Measurements from ENCODE around the gene ALX4.
A peak's percentile ranks its signal among the peaks of the same experiment; 100 is the strongest.

Gene ALX4

DNA sequence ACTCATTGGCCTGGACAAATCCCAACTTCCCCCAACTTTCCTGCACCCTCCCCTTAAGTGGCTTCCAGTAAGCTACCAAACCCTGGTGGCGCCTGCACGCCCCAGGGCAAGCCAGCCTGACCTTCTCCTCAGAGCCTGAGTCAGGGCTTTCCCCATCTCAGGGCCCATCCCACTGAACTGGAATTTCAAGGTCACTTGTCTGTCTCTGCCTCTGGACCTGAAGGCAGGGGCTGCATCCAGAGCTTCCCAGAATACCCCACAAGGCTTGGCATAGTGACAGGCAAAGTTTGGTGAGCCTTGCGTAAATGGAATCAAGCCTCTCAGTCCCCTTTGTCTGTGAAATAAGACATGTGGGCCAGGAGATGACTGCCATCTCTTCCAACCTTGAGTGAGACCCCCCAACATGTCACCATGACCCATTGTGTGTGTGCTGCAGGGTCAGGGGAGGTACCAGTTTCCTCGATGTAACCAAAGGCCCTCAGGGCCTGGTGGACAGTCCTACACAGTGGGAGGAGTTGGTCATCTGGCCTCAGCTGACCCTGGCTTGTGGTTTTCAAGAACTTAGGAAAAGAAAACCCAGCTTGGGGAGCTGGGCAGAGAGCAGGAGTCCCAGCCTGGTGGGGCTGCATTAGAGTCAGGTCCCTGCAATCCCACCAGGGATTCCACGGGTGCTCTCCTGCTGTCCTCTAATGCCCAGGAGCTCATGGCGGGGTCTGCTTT, 8.9 kb downstream of the ALX4 start:
- DNase-seq (ENCODE audit: low spot score), result no peak

DNA sequence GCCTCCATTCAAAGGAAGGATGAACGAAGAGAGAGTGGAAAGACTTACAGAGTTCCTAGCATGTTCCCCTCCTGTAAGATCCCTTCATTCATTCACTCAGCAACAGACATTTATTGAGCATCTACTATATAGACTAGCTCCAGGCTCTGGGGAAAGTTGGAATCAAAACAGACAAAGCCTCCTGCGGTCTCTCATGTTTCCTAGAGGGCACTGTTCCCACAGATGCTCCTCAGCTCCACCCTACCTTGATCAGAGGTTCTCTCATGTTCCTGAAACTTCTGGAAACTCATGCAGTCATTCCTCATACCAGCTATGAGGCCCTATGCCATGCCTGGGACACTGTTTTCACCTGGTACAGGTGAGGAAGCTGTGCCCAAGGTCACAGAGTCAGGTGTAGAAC, 11.1 kb downstream of the ALX4 start:
- no peak for DNase-seq (ENCODE audit: low spot score)

DNA sequence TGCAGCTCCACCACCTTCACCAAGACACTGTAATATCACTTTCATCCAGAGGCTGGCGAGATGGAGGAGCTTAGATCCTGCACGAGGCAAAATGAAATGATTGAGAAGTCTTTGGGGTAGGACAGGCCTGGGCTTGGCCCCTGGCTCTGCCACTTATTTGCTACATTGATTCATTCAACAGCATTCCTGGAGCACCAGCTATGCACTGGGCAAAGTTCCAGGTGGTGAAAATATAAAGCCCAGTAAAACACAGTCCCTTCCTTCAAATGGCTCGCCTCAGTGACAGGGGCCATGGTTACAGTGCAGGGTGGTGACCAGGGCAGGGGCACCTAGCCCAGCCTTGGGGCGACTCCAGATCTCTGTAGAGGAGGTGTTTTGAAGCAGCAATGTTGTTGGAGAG, 19.7 kb downstream of the ALX4 start:
- DNase-seq (ENCODE audit: low spot score), result no peak

DNA sequence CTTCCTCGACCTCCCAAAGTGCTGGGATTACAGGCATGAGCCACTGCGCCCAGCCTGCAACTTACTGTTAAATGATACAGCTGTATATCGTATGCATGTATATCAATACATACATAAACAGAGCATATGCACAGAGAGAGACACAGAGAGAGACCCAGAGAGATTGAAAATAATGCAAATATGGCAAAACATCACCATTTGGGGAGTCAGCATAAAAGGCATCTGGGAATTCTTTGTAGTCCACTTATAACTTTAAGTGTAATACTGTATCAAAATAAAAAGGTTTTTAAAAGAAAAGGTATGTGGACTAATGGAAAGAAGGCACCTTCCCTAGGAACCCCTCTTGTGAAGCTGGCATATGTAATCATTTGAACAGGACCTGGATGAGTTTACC, 21.8 kb downstream of the ALX4 start:
- no peak for DNase-seq (ENCODE audit: low spot score)

DNA sequence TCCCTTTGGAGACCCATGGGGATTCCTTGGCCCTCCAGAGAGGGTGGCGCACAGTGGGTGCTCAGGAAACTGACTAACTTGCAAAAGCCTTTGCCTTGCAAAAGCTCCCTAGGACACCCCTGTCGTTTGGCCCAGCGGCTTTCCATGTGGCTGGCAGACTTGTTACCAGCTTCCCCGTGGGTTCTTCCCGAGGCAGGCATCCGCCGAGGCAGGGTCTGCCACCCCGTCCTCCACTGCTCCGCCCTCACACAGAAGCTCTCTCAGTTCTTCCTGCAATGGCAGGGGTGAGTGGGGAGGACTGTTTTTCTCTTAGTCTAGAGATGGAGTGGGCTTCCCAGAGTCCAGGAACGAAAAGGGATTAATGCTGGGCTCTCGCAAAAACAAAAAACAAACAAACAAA, 23.0 kb downstream of the ALX4 start:
- no peak for DNase-seq (ENCODE audit: low spot score)

DNA sequence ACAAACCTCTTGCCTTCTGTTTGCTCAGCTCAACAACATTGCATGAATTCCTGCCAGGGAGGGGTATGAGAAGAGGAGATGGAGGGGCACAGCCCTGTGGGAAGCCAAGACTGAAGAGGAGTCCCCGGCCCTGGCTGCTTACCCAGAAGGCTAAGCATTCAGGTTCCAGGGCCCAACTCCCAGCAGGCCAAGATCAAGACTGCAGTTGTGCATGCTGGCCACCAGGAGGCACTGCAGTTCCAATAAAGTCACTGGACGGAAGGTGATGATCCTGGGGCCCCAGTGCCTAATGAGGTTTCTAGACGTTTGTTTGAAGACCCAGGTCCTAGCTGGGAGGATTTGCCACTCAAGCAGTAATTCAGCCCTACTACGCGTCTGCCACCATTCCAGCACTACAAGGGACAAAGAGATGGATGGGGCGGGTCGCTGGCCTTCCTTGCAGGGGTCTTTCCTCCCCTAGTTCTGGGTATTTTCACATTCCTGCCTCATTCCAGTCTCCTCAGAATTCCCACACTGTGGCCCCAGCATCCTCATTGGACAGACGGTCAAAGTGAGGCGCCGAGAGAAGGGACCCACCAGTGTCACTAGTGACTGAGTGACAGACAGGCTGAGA, 23.6 kb downstream of the ALX4 start:
- DNase-seq (ENCODE audit: low spot score), result peak; percentile 30

DNA sequence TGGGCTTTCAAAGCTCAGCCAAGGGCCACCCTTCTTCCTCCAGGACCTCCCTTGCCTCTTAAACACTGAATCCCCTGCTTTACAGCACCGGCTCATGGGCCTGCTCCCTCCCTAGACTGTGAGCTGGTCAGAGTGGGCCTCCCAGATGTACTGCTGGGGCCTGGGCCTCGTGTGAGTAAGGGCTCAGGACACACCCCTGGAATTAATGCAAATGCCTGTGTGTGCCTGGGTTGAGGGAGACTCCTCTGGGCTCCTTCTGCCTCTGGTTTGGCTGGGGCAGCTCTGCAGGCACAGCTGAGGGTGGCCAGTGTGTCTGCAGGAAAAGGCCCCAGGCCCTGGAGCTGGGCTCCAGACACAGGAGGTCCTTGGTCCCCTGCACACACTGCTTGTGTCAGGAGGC, 24.2 kb downstream of the ALX4 start:
- DNase-seq (ENCODE audit: low spot score), result no peak

DNA sequence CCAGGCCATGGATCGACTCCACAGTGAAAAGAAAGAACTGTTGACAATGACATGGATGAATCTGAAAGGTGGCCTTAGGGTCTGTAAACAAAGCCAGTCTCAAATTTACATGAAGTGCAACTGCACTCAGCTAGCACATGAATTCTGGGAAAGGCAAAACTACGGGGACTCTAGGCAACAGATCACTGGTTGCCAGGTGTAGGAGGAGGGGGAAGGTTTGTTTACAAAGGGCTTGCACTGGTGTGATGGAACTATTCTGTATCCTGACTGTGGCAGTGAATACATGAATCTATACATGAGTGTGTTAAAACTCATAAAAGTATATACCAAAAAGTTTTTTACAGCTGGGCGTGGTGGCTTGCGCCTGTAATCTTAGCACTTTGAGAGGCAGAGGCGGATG, 27.3 kb downstream of the ALX4 start:
- no peak for DNase-seq (ENCODE audit: low spot score)

DNA sequence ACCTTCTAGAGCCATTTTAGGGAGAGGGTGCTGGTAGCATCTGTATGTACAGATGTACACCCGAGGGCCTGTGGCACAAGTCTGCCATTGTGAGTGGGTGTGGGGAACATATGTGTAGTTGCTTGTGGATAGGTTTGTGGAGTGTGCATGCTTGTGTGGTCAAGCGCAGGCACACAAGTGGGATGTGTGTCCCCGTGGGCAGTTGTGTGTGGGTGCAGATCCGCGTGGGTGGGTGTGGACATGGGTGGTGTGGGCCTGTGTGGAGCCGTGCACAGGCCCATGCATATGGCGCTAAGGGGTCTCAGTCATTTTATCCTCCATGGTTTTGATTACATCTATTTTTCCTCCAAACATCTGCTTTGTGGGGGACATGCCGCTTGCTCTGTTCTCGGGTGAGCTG, 28.8 kb downstream of the ALX4 start:
- DNase-seq (ENCODE audit: low spot score), result no peak

DNA sequence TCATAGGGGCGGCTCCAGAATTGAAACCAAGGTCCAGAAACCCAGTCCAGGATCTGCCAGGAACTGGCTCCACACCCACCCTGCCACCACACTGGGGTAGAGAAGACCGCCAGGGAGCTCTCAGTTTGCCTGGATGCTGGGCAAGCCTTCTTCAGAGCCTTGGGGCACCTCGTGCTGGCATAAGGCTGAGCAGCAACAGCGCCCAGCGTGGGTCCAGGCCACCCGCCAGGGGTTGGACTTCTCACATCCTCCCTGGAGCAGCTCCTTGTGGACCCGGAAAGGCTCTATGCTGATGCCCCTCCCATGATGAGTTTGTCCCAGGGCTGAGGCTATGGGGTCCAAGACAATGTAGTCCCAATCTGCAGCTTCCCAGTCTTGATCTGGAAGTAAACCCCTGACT, 29.7 kb downstream of the ALX4 start:
- no peak for DNase-seq (ENCODE audit: low spot score)

DNA sequence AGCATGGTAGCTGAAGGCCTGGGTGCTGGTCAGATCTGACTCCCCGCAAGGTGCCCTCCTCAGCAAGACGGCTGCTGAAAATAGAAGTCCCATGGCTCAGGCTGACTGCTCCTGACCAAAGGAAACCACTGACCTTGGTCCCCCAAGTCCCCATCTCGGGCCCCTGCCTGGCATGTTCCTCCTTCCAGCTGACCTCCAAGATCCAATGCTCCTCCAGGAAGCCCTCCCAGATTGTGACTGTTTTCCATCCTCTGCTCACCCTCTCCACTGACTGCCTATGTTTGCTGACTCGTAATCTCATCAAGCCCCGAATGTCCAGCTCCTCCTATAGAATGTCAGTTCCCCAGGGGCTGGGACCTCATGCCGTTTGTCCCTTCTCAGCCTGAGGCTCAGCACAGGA, 30.5 kb downstream of the ALX4 start:
- no peak for DNase-seq (ENCODE audit: low spot score)

DNA sequence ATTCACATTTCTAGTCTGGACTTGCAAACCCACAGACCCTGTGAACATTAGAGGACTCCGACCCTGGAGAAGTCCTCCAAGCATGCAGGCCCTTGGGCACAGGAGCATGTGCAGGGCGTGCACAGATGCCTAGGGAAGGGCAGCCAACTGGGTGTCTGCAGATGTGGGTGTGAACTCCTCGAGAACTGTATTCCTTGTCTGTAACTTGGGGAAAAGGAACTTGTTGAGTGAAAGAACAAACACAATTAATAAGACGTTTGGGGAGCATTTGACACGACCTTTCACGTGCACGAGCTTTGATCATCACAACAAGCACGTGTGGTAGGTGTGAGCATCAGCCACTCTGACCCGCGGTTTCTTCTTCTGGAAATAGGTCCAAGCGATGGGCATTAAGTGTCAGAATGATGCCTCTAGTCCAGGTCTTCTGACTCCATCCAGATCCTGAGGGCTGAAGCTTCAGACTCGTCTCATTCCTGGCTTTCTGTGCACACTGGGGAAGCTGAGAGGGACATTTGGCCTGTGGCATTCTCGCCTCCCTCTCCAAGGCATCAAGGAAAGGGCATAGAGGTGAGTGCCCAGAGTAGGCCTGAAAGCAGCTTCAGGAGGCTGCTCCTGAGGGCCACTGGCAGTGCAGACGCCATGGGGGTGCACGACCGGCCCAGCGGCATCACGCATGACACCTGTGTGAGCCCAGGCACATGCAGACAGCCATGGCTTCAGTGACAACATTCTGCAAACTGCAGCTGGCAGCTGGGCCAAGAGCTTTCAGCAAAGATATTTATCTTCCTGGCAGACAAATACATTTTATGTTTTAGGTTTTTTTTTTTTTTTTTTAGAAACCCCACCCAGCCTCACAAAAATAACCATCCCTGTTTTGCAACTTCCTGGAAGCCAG, 32.5 kb downstream of the ALX4 start:
- no peak for DNase-seq (ENCODE audit: low spot score)

DNA sequence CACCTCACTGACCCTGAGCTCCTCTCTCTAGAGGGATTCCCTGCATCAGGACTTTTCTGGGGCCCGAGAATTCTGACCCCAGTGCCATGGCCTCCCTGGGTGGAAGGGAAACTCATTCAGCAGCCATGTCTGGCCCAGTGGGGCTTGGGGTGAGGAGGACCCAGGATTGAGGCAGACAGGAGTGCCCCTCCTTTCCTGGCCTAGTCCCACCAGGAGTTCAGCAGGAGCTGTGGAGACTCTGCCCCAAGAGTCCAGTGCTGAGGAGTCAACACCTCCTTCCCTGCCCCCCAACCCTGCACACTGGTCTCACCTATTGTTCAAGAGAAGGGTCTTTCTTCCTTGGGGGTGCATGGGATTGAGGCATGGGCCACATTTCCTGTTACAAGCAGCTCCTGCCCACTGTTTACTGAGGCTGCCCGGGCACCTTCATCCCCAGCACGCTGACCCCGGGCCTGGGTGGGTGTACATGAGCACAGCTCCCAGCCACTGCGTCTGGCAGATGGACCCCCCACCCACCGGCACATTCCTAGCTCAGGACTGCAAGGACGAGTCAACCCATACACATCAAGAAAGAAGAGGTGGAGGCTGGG, 33.9 kb downstream of the ALX4 start:
- DNase-seq (ENCODE audit: low spot score), result no peak

DNA sequence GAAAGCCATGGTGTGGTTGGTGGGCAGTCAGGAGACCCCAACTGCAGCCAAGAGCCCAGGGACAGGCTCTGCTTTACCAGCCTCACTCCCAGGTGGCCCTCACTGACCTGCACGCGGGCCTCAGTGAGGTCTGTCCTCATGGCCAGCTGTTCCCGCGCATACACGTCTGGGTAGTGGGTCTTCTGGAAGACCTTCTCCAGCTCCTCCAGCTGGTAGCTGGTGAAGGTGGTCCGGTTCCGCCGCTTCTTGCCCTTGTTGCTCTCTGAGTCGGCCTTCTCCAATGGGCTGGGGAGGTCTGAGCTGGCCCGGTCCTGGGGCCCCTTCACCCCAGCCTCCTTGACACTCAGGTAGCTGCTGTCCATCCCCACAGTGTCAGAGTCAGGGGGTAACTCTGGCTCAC, 34.7 kb downstream of the ALX4 start:
- DNase-seq (ENCODE audit: low spot score), result no peak

DNA sequence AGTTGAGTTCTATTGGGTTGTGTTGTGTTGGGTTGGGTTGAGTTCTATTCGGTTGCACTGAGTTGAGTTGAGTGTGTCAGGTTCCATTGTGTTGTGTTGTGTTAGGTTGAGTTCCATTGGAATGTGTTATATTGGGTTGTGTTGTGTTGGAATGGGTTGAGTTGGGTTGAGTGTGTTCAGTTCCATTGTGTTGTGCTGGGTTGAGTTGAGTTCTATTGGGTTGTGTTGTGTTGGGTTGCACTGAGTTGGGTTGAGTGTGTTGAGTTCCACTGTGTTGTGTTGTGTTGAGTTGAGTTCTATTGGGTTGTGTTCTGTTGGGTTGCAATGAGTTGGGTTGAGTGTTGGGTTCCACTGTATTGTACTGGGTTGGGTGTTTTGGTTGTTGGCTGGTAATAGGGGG, 35.5 kb downstream of the ALX4 start:
- DNase-seq (ENCODE audit: low spot score), result no peak

DNA sequence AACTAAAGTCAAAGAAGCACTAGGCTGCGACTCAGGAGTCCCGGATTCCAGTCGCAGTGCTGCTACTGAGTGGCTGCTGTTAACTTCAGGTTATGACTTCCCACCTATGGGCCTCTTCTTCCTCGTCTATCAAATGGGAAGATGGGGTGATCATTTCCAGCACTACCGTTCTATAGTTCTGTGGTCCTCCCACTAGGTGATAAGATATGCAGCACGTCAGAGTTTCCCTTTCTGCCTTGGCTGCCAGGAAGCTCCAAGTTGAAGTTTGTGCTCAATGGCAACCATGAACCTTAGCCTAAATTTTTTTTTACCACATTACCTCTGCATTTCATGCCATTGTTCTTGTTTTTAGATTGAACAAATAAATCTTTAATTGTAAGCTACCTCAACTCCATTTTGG, 38.7 kb downstream of the ALX4 start:
- no peak for DNase-seq (ENCODE audit: low spot score)

DNA sequence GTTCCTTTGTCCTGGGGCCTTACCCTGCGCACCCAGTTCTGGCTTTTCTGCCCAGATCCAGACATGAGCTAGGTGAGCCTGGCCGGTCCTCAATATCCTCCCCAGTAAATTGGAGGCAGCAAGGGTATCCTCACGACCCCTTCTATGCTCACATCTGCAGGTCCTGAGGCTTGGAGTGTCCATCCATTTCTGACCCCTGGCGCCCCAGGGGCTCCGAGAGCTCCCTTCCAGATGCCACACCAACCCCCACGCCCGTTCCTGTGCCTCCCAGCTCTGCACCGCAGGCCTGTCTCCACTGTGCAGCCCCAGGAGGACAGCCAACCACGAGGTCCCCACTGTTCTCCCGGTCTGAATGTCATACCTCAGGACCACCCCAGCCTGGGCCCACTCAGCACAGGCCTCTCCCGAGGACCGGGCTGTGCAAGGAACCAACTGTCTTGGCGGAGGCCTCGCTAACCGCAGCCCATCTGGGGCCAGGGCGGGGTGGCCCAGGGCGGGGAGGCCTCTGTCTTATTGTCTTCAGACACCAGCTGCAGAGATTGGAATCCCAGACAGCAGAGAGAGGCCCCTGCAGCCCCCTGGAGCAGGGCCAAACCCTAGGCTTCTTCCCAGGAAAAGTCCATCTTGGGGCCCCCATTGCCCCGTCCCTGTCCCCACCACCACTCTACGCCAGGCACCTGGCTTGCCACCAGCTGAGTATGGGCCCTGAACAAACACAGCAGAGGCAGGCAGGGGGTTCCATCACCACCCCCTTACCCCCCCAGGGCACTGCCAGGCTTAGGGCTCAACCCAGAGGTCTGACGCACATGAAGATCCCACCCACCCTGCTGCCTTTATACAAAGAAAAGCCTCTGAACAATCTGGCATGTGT, 39.3 kb downstream of the ALX4 start:
- DNase-seq (ENCODE audit: low spot score), result no peak

DNA sequence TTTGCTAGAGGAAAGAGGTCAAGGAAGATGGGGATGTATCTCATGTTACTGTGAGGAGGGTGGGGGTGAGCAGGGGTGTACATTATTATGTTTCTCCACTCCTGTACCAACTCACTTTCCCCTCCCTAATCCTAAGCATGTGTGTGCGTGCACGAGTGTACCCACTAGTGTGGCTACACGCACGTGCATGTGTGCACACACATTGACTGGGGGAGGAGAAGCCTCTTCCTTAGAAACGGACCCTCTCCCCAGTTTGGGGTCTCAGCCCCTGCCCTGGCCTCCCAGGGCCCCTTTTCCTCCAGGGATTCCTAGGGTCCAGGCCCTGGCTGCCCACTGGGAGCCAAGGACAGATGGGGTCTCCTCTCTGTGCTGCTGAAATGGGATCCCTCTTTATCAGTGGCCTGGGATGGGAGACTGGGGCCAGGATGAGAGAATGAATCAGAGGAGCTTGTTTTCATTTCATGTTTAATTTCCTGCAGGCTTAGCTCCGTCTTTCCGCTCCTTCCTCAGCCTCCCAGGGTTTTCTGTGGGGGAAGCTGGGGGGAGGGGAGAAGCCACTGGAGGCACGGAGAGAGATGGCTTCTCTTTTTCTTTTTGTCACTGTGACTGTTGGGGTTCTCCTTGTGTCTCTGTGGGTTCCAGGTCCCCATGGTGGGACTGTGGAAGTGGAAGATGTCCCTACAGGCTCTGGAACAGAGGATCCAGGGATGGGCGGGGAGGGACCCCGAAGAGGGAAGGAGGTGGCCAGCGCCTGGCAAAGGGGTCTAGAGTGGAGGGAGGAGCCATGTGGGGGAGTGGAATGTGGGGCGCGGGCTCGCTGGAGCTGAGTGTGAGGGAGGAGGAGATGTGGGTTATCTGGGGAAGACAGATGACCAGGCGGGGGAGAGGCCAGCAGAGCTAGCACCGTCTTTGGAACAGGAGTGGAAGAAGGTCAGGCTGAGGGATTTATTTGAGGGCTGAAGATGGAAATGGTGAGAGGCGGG, 40.3 kb downstream of the ALX4 start:
- DNase-seq (ENCODE audit: low spot score), result no peak

DNA sequence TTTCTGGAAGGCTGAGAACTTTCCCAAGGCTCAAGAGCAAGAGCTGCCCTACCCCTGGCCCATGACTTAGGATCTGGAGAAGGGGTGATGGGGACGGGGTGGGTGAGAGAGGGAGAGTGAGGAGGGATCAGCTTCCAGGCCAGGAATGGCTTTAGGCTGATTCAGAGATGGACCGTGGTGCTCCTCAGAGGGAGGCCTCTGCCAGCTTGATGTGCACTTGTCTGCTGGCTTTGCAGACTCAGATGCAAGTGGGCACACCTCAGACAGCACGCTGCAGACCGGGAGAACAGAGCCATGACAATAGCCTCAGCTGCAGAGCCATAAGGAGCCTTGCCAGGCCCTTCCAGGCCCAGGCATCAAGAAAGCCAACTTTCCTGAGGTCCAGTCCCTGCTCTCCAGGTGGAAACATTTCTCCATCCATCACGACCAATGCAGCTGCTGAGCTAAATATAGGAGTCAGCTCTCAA, 41.3 kb downstream of the ALX4 start:
- DNase-seq (ENCODE audit: low spot score), result no peak
